Subcutaneous adipose tissue (tissue), 4 donors: ENCODE results near the gene NISCH. TPM values are rescaled to one million over a fixed set of nuclear protein-coding genes. Genes with fewer than 3 reads are reported as not detected.

Experiments used
- CTCF ChIP-seq: fragments of 450-650 bp; IDR thresholded peaks from one replicate; pipeline ENCODE4 v1.5.1; 2016; ENCODE audit warnings: low read depth, mild to moderate bottlenecking, control low read depth, antibody characterized with exemption, moderate library complexity
- total RNA-seq, 4 donors: library from RNA; depleted of rRNA; stranded (reverse); fragments of >200 nt; gene quantifications; one replicate each; pipeline ENCODE4 v1.1.0, GENCODE V29; 2016

Gene NISCH
- total RNA-seq, 4 donors from 2014 or later = 52.7 to 105 (median 71.5) TPM

GRCh38 chr3:52509753-52510328 lies 54.4 kb downstream of the NISCH start:
- TF ChIP-seq CTCF = no peak

- no peak for TF ChIP-seq CTCF
Measured at GRCh38 chr3:52511509-52511908, 56.1 kb downstream of the NISCH start.

- no peak for TF ChIP-seq CTCF
Measured at GRCh38 chr3:52512105-52512504, 56.7 kb downstream of the NISCH start.

- TF ChIP-seq CTCF = no peak
Measured at GRCh38 chr3:52512727-52513126, 57.3 kb downstream of the NISCH start.

GRCh38 chr3:52513281-52513680 lies 57.9 kb downstream of the NISCH start:
- TF ChIP-seq CTCF = no peak

GRCh38 chr3:52514576-52514975 lies 59.2 kb downstream of the NISCH start:
- no peak for TF ChIP-seq CTCF

GRCh38 chr3:52515192-52515591 lies 59.8 kb downstream of the NISCH start:
- no peak for TF ChIP-seq CTCF
